ENCODE results near the gene BABAM1. TPM values are rescaled to one million over a fixed set of nuclear protein-coding genes. Genes with fewer than 3 reads are reported as not detected.

The BABAM1 gene
- 77.6 and 96.1 TPM in 2 replicates for total RNA-seq (2012; rRNA removed)

- H3K9ac ChIP-seq (ENCODE audit: low read depth, low read length) = peak within 1 kb of the TSS; percentile 87
These were observed at the start of gene BABAM1 for GRCh38 chr19:17266975-17267788. Gene BABAM1, plus strand, starts transcription at chr19:17267443. Its CDS starts 1,364 bp downstream, at chr19:17268807.

DNA sequence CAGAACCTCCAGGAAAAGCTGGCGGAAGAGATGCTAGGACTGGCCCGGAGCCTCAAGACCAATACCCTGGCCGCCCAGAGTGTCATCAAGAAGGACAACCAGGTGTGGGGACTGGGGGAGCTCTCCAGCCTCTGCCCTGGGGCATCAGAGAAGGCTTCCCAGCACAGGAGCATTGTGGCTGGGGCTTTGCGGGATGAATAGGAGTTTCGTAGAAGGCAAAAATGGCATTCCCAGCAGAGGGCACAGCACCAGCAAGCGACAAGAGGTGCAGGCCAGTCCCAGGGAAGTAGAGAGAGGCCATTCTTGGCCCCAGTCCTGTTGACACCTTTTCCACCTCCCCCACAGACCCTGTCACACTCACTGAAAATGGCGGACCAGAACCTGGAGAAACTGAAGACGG, 48.0 kb upstream of the BABAM1 start:
- no peak overlapping the region for H3K4me2 ChIP-seq (ENCODE audit: low read length)
- H3K4me3 ChIP-seq (ENCODE audit: low read length) = no peak overlapping the region
- no peaks in the 10 kb centered on the region for H3K27me3 ChIP-seq (ENCODE audit: control insufficient read depth, insufficient read depth, low read length)
- no peak overlapping the region for H3K9ac ChIP-seq (ENCODE audit: low read depth, low read length)
- H3K4me1 ChIP-seq (ENCODE audit: control insufficient read depth, insufficient read depth, low read length) = peaks cover 25% of the 10 kb centered on the region
- H3K9me3 ChIP-seq (replicated peaks; ENCODE audit: low read length) = no peaks in the 10 kb centered on the region
- peaks cover 13% of the 10 kb centered on the region for H3K36me3 ChIP-seq (ENCODE audit: insufficient read depth, low read length)

More at GRCh38 chr19:17266975-17267788, at the start of gene BABAM1:
- H3K4me2 ChIP-seq (ENCODE audit: low read length) = peak within 1 kb of the TSS; percentile 89
- peak within 1 kb of the TSS; percentile 84 for H3K4me3 ChIP-seq (ENCODE audit: low read length)
- no peaks in the 10 kb centered on the region for H3K9me3 ChIP-seq (replicated peaks; ENCODE audit: low read length)
- H3K4me1 ChIP-seq (ENCODE audit: control insufficient read depth, insufficient read depth, low read length) = peaks cover 6% of the 10 kb centered on the region
- peaks cover 17% of the 10 kb centered on the region for H3K36me3 ChIP-seq (ENCODE audit: insufficient read depth, low read length)
- H3K27me3 ChIP-seq (ENCODE audit: control insufficient read depth, insufficient read depth, low read length) = no peaks in the 10 kb centered on the region

GRCh38 chr19:17220207-17220758, 47.0 kb upstream of the BABAM1 start:
- peaks cover 18% of the 10 kb centered on the region for H3K4me1 ChIP-seq (ENCODE audit: control insufficient read depth, insufficient read depth, low read length)
- peak overlapping the region; percentile 23 for H3K9ac ChIP-seq (ENCODE audit: low read depth, low read length)
- no peak overlapping the region for H3K4me3 ChIP-seq (ENCODE audit: low read length)
- H3K9me3 ChIP-seq (replicated peaks; ENCODE audit: low read length) = no peaks in the 10 kb centered on the region
- H3K36me3 ChIP-seq (ENCODE audit: insufficient read depth, low read length) = peaks cover 13% of the 10 kb centered on the region
- H3K27me3 ChIP-seq (ENCODE audit: control insufficient read depth, insufficient read depth, low read length) = no peaks in the 10 kb centered on the region
- H3K4me2 ChIP-seq (ENCODE audit: low read length) = peak overlapping the region; percentile 54

- Histone ChIP-seq H3K4me2 (ENCODE audit: low read length) (no peak overlapping the region), H3K27me3 (ENCODE audit: control insufficient read depth, insufficient read depth, low read length) (no peaks in the 10 kb centered on the region), H3K9me3 (replicated peaks; ENCODE audit: low read length) (no peaks in the 10 kb centered on the region), H3K36me3 (ENCODE audit: insufficient read depth, low read length) (peaks cover 7% of the 10 kb centered on the region), H3K4me3 (ENCODE audit: low read length) (no peak overlapping the region), H3K4me1 (ENCODE audit: control insufficient read depth, insufficient read depth, low read length) (peaks cover 18% of the 10 kb centered on the region), H3K9ac (ENCODE audit: low read depth, low read length) (no peak overlapping the region)
These were observed 42.2 kb upstream of the BABAM1 start for GRCh38 chr19:17225053-17225452.

DNA sequence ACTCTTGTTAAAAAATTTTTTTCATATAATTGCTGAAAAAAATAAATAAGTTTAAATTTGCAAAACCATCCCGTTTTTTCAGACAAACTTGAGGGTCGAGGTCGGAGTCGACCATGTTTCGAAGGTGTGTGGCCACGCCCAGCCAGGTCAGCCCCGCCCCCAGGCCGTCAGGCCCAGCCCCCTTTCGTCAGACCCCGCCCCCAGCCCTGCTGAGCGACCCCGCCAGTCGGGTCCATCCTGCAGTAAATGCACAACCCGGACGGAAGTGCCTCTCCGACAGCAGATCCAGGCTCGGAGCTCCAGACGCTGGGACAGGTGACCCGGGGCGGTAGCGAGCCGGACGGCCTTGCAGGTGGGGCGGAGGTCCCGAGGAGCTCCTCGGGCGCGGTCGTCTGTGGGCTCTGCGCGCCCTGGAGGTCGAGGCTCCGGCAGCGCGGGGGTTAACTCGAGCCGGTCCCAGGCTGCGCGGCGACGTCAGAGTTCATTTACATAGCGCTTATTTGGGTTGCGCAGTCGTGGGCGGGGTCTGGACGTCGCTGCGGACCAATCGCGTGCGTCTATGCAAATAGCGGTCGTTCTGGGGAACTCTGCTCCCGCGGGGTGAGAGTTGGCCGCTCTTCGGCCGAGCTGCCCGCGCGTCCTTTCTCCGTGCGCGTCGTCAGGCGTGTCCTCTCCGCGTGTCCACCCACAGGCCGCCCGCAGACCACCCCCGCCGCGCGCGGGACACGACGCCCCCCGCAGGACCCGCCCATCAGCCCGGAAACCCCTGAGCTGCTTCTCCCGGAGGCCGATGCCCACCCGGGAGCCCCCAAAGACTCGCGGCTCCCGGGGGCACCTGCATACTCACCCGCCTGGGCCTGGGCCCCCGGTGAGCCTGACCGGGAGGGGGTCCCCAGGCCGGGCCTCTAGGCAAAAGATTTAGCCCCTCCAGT, 41.0 kb upstream of the BABAM1 start, which contains the start of gene OCEL1:
OCEL1 (plus strand) TSS at position 225 of the 932 bp plus-strand sequence; CDS start at position 247, 22 bp downstream.
- peak within 1 kb of the TSS; percentile 85 for H3K9ac ChIP-seq (ENCODE audit: low read depth, low read length)
- H3K4me1 ChIP-seq (ENCODE audit: control insufficient read depth, insufficient read depth, low read length) = peaks cover 11% of the 10 kb centered on the region
- H3K4me2 ChIP-seq (ENCODE audit: low read length) = peak within 1 kb of the TSS; percentile 99
- H3K36me3 ChIP-seq (ENCODE audit: insufficient read depth, low read length) = peaks cover 18% of the 10 kb centered on the region
- no peaks in the 10 kb centered on the region for H3K9me3 ChIP-seq (replicated peaks; ENCODE audit: low read length)
- no peaks in the 10 kb centered on the region for H3K27me3 ChIP-seq (ENCODE audit: control insufficient read depth, insufficient read depth, low read length)
- H3K4me3 ChIP-seq (ENCODE audit: low read length) = peak within 1 kb of the TSS; percentile 100

DNA sequence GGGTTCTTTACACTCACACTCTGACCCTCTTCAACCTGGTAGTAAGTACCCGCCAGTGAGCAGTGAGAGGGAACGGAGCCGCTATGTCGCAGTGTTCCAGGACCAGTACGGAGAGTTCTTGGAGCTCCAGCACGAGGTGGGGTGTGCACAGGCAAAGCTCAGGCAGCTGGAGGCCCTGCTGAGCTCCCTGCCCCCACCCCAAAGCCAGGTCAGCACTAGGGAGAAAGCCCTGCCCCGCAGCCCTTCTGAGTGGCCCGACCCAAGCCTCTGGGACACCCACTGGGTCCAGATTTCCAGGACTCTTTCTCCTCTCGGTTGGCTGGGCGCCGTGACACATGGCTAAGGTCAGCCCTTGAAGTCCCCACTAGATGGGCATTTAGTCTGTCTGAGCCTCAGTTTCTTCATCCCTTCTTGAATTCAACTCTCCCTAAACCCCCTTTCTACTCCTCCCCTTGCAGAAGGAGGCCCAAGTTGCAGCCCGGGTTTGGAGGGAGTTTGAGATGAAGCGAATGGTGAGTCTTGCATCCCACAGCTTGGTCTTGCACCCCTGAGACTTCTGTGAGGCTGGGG, 39.4 kb upstream of the BABAM1 start:
- Histone ChIP-seq H3K4me2 (ENCODE audit: low read length) (no peak overlapping the region), H3K27me3 (ENCODE audit: control insufficient read depth, insufficient read depth, low read length) (no peaks in the 10 kb centered on the region), H3K36me3 (ENCODE audit: insufficient read depth, low read length) (peaks cover 30% of the 10 kb centered on the region), H3K4me3 (ENCODE audit: low read length) (no peak overlapping the region), H3K9me3 (replicated peaks; ENCODE audit: low read length) (no peaks in the 10 kb centered on the region), H3K4me1 (ENCODE audit: control insufficient read depth, insufficient read depth, low read length) (peaks cover 11% of the 10 kb centered on the region), H3K9ac (ENCODE audit: low read depth, low read length) (no peak overlapping the region)

GRCh38 chr19:17229890-17230289, 37.4 kb upstream of the BABAM1 start:
- H3K4me3 ChIP-seq (ENCODE audit: low read length) = no peak overlapping the region
- no peaks in the 10 kb centered on the region for H3K27me3 ChIP-seq (ENCODE audit: control insufficient read depth, insufficient read depth, low read length)
- peaks cover 35% of the 10 kb centered on the region for H3K36me3 ChIP-seq (ENCODE audit: insufficient read depth, low read length)
- H3K4me1 ChIP-seq (ENCODE audit: control insufficient read depth, insufficient read depth, low read length) = peaks cover 17% of the 10 kb centered on the region
- no peaks in the 10 kb centered on the region for H3K9me3 ChIP-seq (replicated peaks; ENCODE audit: low read length)
- H3K9ac ChIP-seq (ENCODE audit: low read depth, low read length) = no peak overlapping the region
- H3K4me2 ChIP-seq (ENCODE audit: low read length) = no peak overlapping the region

DNA sequence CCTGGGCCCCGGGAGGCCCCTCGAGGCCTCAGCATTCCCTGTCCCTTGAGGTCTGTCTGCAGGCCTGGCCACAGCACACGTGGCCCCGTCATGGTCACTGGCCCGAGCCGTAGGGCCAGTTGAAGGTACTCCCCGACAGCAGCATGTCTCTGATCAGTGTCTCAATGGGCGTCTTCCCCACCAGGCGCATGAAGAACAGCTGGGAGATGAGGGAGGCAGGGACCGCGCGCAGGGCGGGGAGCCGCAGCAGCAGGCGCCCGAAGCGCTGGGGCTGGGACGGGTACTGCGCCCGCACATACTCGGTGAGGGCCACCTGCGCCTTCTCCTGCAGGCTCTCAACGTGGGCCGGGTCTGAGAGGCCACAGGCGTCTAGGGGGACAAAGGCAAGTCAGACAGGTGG, 35.0 kb upstream of the BABAM1 start:
- no peak overlapping the region for H3K4me2 ChIP-seq (ENCODE audit: low read length)
- H3K4me3 ChIP-seq (ENCODE audit: low read length) = no peak overlapping the region
- H3K27me3 ChIP-seq (ENCODE audit: control insufficient read depth, insufficient read depth, low read length) = no peaks in the 10 kb centered on the region
- H3K9me3 ChIP-seq (replicated peaks; ENCODE audit: low read length) = no peaks in the 10 kb centered on the region
- H3K36me3 ChIP-seq (ENCODE audit: insufficient read depth, low read length) = peaks cover 35% of the 10 kb centered on the region
- H3K9ac ChIP-seq (ENCODE audit: low read depth, low read length) = no peak overlapping the region
- peaks cover 20% of the 10 kb centered on the region for H3K4me1 ChIP-seq (ENCODE audit: control insufficient read depth, insufficient read depth, low read length)

- no peaks in the 10 kb centered on the region for H3K9me3 ChIP-seq (replicated peaks; ENCODE audit: low read length)
- peak overlapping the region; percentile 93 for H3K4me2 ChIP-seq (ENCODE audit: low read length)
- H3K4me3 ChIP-seq (ENCODE audit: low read length) = peak overlapping the region; percentile 77
- no peaks in the 10 kb centered on the region for H3K27me3 ChIP-seq (ENCODE audit: control insufficient read depth, insufficient read depth, low read length)
- H3K4me1 ChIP-seq (ENCODE audit: control insufficient read depth, insufficient read depth, low read length) = peaks cover 20% of the 10 kb centered on the region
- peaks cover 44% of the 10 kb centered on the region for H3K36me3 ChIP-seq (ENCODE audit: insufficient read depth, low read length)
- H3K9ac ChIP-seq (ENCODE audit: low read depth, low read length) = peak overlapping the region; percentile 72
These were observed 32.3 kb upstream of the BABAM1 start for GRCh38 chr19:17234911-17235299.

DNA sequence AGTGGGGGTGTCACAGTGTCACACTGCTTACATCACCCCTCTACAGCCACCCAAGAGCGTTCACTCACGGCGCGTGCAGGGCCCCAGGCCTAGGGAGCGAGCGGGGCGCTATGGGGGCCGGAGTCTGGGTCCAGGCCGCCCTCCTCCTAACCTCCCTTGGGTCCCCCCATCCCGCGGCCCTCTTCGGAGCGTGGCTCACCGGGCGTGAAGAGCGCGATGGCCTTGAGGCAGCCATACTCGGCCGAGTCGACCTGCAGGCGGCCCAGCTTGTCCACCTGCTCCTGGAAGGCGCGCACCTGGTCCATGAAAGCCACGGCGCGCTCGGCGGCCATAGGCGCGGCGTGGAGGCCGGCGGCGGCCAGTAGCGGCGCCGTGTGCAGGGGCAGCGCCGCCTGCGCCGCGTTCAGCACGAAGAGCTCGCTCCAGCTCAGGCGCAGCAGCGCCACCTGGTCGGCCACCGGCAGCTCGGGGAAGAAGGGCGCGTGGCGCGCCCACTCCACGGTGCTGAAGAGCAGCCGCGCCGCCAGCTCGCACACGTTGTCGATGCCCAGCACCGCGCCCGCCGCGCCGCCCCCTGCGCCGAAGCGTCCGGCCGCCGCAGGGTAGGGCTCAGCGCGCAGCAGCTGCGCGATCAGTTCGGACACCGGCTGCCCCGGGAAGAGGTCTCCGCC, 31.8 kb upstream of the BABAM1 start:
- peaks cover 45% of the 10 kb centered on the region for H3K36me3 ChIP-seq (ENCODE audit: insufficient read depth, low read length)
- H3K9me3 ChIP-seq (replicated peaks; ENCODE audit: low read length) = no peaks in the 10 kb centered on the region
- H3K4me3 ChIP-seq (ENCODE audit: low read length) = peak overlapping the region; percentile 77
- H3K4me2 ChIP-seq (ENCODE audit: low read length) = peak overlapping the region; percentile 93
- peaks cover 20% of the 10 kb centered on the region for H3K4me1 ChIP-seq (ENCODE audit: control insufficient read depth, insufficient read depth, low read length)
- no peaks in the 10 kb centered on the region for H3K27me3 ChIP-seq (ENCODE audit: control insufficient read depth, insufficient read depth, low read length)
- peak overlapping the region; percentile 72 for H3K9ac ChIP-seq (ENCODE audit: low read depth, low read length)

All from skeletal muscle satellite cell (primary cell).